Nephron progenitor cell (in vitro differentiated cells): ENCODE measurements around the gene CAPZB.

Source experiments
- DNase-seq: peaks from one replicate; pipeline ENCODE4 v3.0.0; 2021
- H3K27ac Mint-ChIP-seq: 2 replicates; pipeline ENCODE4 v1.8.0; 2021; ENCODE audit warnings: mild to moderate bottlenecking, moderate library complexity, mixed read lengths
- H3K27me3 Mint-ChIP-seq: 2 replicates; pipeline ENCODE4 v1.8.0; 2021; ENCODE audit warnings: mild to moderate bottlenecking, low read depth, mixed read lengths; ENCODE audit not compliant: poor library complexity
- H3K36me3 Mint-ChIP-seq: 2 replicates; pipeline ENCODE4 v1.8.0; 2021; ENCODE audit warnings: low read depth, mixed read lengths
- H3K4me1 Mint-ChIP-seq: 2 replicates; pipeline ENCODE4 v1.8.0; 2021; ENCODE audit warnings: mixed read lengths
- H3K4me3 Mint-ChIP-seq: 2 replicates; pipeline ENCODE4 v1.8.0; 2021; ENCODE audit warnings: mild to moderate bottlenecking, moderate library complexity, mixed read lengths
- H3K9me3 Mint-ChIP-seq: 2 replicates; pipeline ENCODE4 v1.8.0; 2021; ENCODE audit warnings: mild to moderate bottlenecking, moderate library complexity, mixed read lengths
- CTCF ChIP-seq: fragments of 200-600 bp; sonication (generic); IDR thresholded peaks from 2 replicates; pipeline ENCODE4 v1.5.0; 2021; ENCODE audit warnings: antibody characterized with exemption

CAPZB gene

GRCh38 chr1:19410393-19410792, 74.9 kb downstream of the CAPZB start:
- H3K4me1 Mint-ChIP-seq = peaks cover 65% of the 10 kb centered on the region
- H3K27ac Mint-ChIP-seq = no peak overlapping the region
- H3K4me3 Mint-ChIP-seq = no peak overlapping the region
- H3K36me3 Mint-ChIP-seq = no peaks in the 10 kb centered on the region
- DNase-seq = no peak
- TF ChIP-seq CTCF = no peak
- no peaks in the 10 kb centered on the region for H3K9me3 Mint-ChIP-seq
- peaks cover 3% of the 10 kb centered on the region for H3K27me3 Mint-ChIP-seq

- Mint-ChIP-seq H3K4me3 (no peak overlapping the region), H3K36me3 (no peaks in the 10 kb centered on the region), H3K9me3 (no peaks in the 10 kb centered on the region), H3K27me3 (peaks cover 3% of the 10 kb centered on the region), H3K27ac (no peak overlapping the region), H3K4me1 (peaks cover 66% of the 10 kb centered on the region)
- no peak for DNase-seq
- TF ChIP-seq CTCF = no peak
These were observed 75.6 kb downstream of the CAPZB start for GRCh38 chr1:19409477-19410341.

GRCh38 chr1:19407494-19408096, 77.7 kb downstream of the CAPZB start:
- no peak for DNase-seq
- peaks cover 5% of the 10 kb centered on the region for H3K27me3 Mint-ChIP-seq
- H3K36me3 Mint-ChIP-seq = no peaks in the 10 kb centered on the region
- peak overlapping the region; percentile 31 for H3K4me3 Mint-ChIP-seq
- H3K4me1 Mint-ChIP-seq = peaks cover 75% of the 10 kb centered on the region
- peak overlapping the region; percentile 92 for H3K27ac Mint-ChIP-seq
- no peaks in the 10 kb centered on the region for H3K9me3 Mint-ChIP-seq
- no peak for TF ChIP-seq CTCF

GRCh38 chr1:19406680-19407079, 78.7 kb downstream of the CAPZB start:
- no peak for DNase-seq
- peak overlapping the region; percentile 46 for H3K4me3 Mint-ChIP-seq
- no peaks in the 10 kb centered on the region for H3K9me3 Mint-ChIP-seq
- TF ChIP-seq CTCF = no peak
- H3K27me3 Mint-ChIP-seq = peaks cover 5% of the 10 kb centered on the region
- peak overlapping the region; percentile 91 for H3K27ac Mint-ChIP-seq
- no peaks in the 10 kb centered on the region for H3K36me3 Mint-ChIP-seq
- H3K4me1 Mint-ChIP-seq = peaks cover 75% of the 10 kb centered on the region

DNA sequence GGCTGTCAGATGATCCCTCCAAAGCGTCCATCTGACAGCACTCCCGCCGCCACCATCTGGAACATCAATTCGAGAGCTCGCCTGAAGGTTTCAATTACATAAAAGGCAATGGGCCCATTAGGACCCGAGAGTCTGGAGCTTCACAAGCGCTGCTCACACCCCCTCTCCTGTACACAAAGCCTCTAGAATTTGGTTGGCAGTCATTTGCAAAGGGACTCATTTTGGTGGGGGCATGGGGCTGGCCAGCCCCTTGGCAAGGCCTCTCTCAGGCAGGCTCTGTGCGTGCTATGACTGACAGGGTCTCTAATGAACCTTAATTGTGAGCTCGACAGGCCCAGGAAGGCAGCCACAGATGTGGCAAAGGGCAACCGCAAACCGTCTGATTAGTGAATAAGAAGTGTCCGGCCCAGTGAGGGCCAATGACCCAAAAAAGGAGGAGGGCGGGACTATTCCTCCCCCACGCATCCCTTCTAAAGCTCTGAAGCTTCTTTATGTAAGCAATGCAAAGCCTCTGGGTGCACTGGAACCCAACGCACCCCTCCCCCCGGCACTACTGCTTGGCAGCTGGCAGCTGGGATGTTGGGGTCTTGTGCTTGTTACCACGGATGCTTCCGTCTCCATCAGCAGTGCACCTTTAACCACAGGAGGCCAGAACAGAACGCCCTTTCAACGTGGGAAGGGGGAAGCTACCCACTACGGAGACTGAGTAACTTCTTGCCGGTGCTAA, 79.4 kb downstream of the CAPZB start:
- peak overlapping the region; percentile 91 for H3K27ac Mint-ChIP-seq
- H3K4me1 Mint-ChIP-seq = peaks cover 81% of the 10 kb centered on the region
- no peaks in the 10 kb centered on the region for H3K9me3 Mint-ChIP-seq
- H3K27me3 Mint-ChIP-seq = peaks cover 5% of the 10 kb centered on the region
- DNase-seq = peak; percentile 50
- TF ChIP-seq CTCF = no peak
- peaks cover under 1% of the 10 kb centered on the region for H3K36me3 Mint-ChIP-seq
- peak overlapping the region; percentile 46 for H3K4me3 Mint-ChIP-seq
